HEK293 (cell line): ENCODE measurements around the gene KCNK4.

Experiments
- CTCF ChIA-PET: fragments of 350-600 bp; formaldehyde crosslinking; extraction: SDS; loops from one replicate; lab custom pipeline; 2021; ENCODE audit warnings: antibody characterized with exemption; lab: Yijun Ruan, JAX
- POLR2A ChIA-PET: fragments of 300-600 bp; formaldehyde crosslinking; extraction: SDS; loops from one replicate; lab custom pipeline; 2020; ENCODE audit warnings: antibody characterized with exemption, inconsistent platforms; lab: Yijun Ruan, JAX
- H3K27ac ChIP-seq: fragments of 200-500 bp; sonication (Bioruptor generic); 2 replicates; pipeline ENCODE4 v1.5.1; 2014; ENCODE audit warnings: low read depth, low read length, control low read depth, inconsistent platforms; ENCODE audit errors: extremely low read depth
- H3K36me3 ChIP-seq, 2 experiments: fragments of 200-500 bp in 1 of 2; sonication (Bioruptor generic) in 1 of 2; 1 replicate in 1 of 2; 2 replicates in 1 of 2; pipeline ENCODE4 v1.5.1; 2014 to 2017; ENCODE audit warnings: inconsistent platforms in 2 of 2, low read length in 2 of 2; ENCODE audit not compliant: control insufficient read depth in 2 of 2, insufficient read depth in 1 of 2
- H3K4me1 ChIP-seq: fragments of 200-500 bp; sonication (Bioruptor generic); 2 replicates; pipeline ENCODE4 v1.5.1; 2014; ENCODE audit warnings: mild to moderate bottlenecking, low read length, inconsistent platforms; ENCODE audit not compliant: control insufficient read depth, insufficient read depth
- H3K4me3 ChIP-seq: 2 replicates; pipeline ENCODE4 v1.5.1; 2011; ENCODE audit warnings: low read depth, mild to moderate bottlenecking, control low read depth, low read length, moderate library complexity
- H3K9me3 ChIP-seq: fragments of 200-500 bp; sonication (Bioruptor generic); 2 replicates; pipeline ENCODE4 v1.5.1; 2014; ENCODE audit warnings: low read depth, low read length, inconsistent platforms; ENCODE audit not compliant: control insufficient read depth, insufficient read depth
- BCL11A ChIP-seq: fragments of 450-650 bp; formaldehyde crosslinking; IDR thresholded peaks from 2 replicates; pipeline ENCODE4 v1.5.1; 2016; ENCODE audit warnings: low read depth, missing biosample characterization, missing genetic modification characterization
- EGR2 ChIP-seq: fragments of 450-650 bp; formaldehyde crosslinking; IDR thresholded peaks from 2 replicates; pipeline ENCODE4 v1.5.1; 2016; ENCODE audit warnings: low read depth, missing biosample characterization, missing genetic modification characterization
- GLIS1 ChIP-seq: fragments of 450-650 bp; formaldehyde crosslinking; IDR thresholded peaks from 2 replicates; pipeline ENCODE4 v1.5.1; 2016; ENCODE audit warnings: missing biosample characterization, missing genetic modification characterization
- GLIS2 ChIP-seq: fragments of 450-650 bp; formaldehyde crosslinking; IDR thresholded peaks from 2 replicates; pipeline ENCODE4 v1.5.1; 2016; ENCODE audit warnings: missing biosample characterization, missing genetic modification characterization
- HOXD13 ChIP-seq: sonication (generic); formaldehyde crosslinking; IDR thresholded peaks from 2 replicates; pipeline ENCODE4 v1.8.0; 2022; ENCODE audit warnings: missing genetic modification reagents, borderline replicate concordance
- KLF8 ChIP-seq: fragments of 450-650 bp; formaldehyde crosslinking; IDR thresholded peaks from 2 replicates; pipeline ENCODE4 v1.5.1; 2016; ENCODE audit warnings: missing biosample characterization, missing genetic modification characterization
- KLF9 ChIP-seq: fragments of 450-650 bp; formaldehyde crosslinking; IDR thresholded peaks from 2 replicates; pipeline ENCODE4 v1.5.1; 2016; ENCODE audit warnings: missing biosample characterization, missing genetic modification characterization, low read depth
- SCRT1 ChIP-seq: fragments of 450-650 bp; formaldehyde crosslinking; IDR thresholded peaks from 2 replicates; pipeline ENCODE4 v1.5.1; 2016; ENCODE audit warnings: missing biosample characterization, missing genetic modification characterization, borderline replicate concordance
- TRIM28 ChIP-seq: IDR thresholded peaks from 2 replicates; pipeline ENCODE4 v1.6.1; 2011; ENCODE audit warnings: low read length, control low read depth, borderline replicate concordance
- YY2 ChIP-seq: fragments of 450-650 bp; formaldehyde crosslinking; IDR thresholded peaks from 2 replicates; pipeline ENCODE4 v1.5.1; 2016; ENCODE audit warnings: missing biosample characterization, missing genetic modification characterization
- ZBTB6 ChIP-seq: fragments of 450-650 bp; formaldehyde crosslinking; IDR thresholded peaks from 2 replicates; pipeline ENCODE4 v1.5.1; 2017; ENCODE audit warnings: missing biosample characterization, missing genetic modification characterization
- ZBTB8A ChIP-seq: fragments of 450-650 bp; formaldehyde crosslinking; IDR thresholded peaks from 2 replicates; pipeline ENCODE4 v1.5.1; 2016; ENCODE audit warnings: missing biosample characterization, missing genetic modification characterization
- ZFHX2 ChIP-seq: fragments of 450-650 bp; formaldehyde crosslinking; conservative IDR thresholded peaks from 2 replicates; pipeline ENCODE4 v1.5.1; 2016; ENCODE audit warnings: missing biosample characterization, missing genetic modification characterization
- ZNF121 ChIP-seq: fragments of 450-650 bp; formaldehyde crosslinking; IDR thresholded peaks from 2 replicates; pipeline ENCODE4 v1.5.1; 2016; ENCODE audit warnings: missing biosample characterization, missing genetic modification characterization
- ZNF146 ChIP-seq: fragments of 450-650 bp; formaldehyde crosslinking; IDR thresholded peaks from 2 replicates; pipeline ENCODE4 v1.5.1; 2016; ENCODE audit warnings: missing biosample characterization, missing genetic modification characterization
- ZNF169 ChIP-seq: fragments of 450-650 bp; formaldehyde crosslinking; IDR thresholded peaks from 2 replicates; pipeline ENCODE4 v1.5.1; 2016; ENCODE audit warnings: missing biosample characterization, missing genetic modification characterization
- ZNF202 ChIP-seq: fragments of 450-650 bp; formaldehyde crosslinking; IDR thresholded peaks from 2 replicates; pipeline ENCODE4 v1.5.1; 2016; ENCODE audit warnings: missing biosample characterization, missing genetic modification characterization, borderline replicate concordance
- ZNF214 ChIP-seq: fragments of 450-650 bp; formaldehyde crosslinking; IDR thresholded peaks from 2 replicates; pipeline ENCODE4 v1.5.1; 2017; ENCODE audit warnings: missing biosample characterization, mild to moderate bottlenecking, missing genetic modification characterization, borderline replicate concordance
- ZNF223 ChIP-seq: fragments of 450-650 bp; formaldehyde crosslinking; IDR thresholded peaks from 2 replicates; pipeline ENCODE4 v1.5.1; 2016; ENCODE audit warnings: missing biosample characterization, missing genetic modification characterization
- ZNF302 ChIP-seq: fragments of 450-650 bp; formaldehyde crosslinking; IDR thresholded peaks from 2 replicates; pipeline ENCODE4 v1.5.1; 2016; ENCODE audit warnings: missing biosample characterization, missing genetic modification characterization, low read depth
- ZNF335 ChIP-seq: fragments of 450-650 bp; formaldehyde crosslinking; conservative IDR thresholded peaks from 2 replicates; pipeline ENCODE4 v1.5.1; 2016; ENCODE audit warnings: missing biosample characterization, missing genetic modification characterization
- ZNF398 ChIP-seq: fragments of 450-650 bp; formaldehyde crosslinking; IDR thresholded peaks from 2 replicates; pipeline ENCODE4 v1.5.1; 2017; ENCODE audit warnings: missing biosample characterization, missing genetic modification characterization
- ZNF433 ChIP-seq: fragments of 450-650 bp; formaldehyde crosslinking; IDR thresholded peaks from 2 replicates; pipeline ENCODE4 v1.5.1; 2016; ENCODE audit warnings: missing biosample characterization, missing genetic modification characterization, low read depth
- ZNF510 ChIP-seq: fragments of 450-650 bp; formaldehyde crosslinking; IDR thresholded peaks from 2 replicates; pipeline ENCODE4 v1.5.1; 2018; ENCODE audit warnings: mild to moderate bottlenecking, missing genetic modification characterization, missing biosample characterization; ENCODE audit not compliant: insufficient replicate concordance
- ZNF513 ChIP-seq: fragments of 450-650 bp; IDR thresholded peaks from 2 replicates; pipeline ENCODE4 v1.5.1; 2018; ENCODE audit warnings: missing biosample characterization, missing genetic modification characterization
- ZNF529 ChIP-seq: fragments of 450-650 bp; formaldehyde crosslinking; IDR thresholded peaks from 2 replicates; pipeline ENCODE4 v1.5.1; 2017; ENCODE audit warnings: missing genetic modification characterization, missing biosample characterization; ENCODE audit not compliant: insufficient replicate concordance
- ZNF549 ChIP-seq: fragments of 450-650 bp; IDR thresholded peaks from 2 replicates; pipeline ENCODE4 v1.5.1; 2018; ENCODE audit warnings: missing biosample characterization, missing genetic modification characterization, mild to moderate bottlenecking, inconsistent platforms, moderate library complexity
- ZNF596 ChIP-seq: fragments of 450-650 bp; IDR thresholded peaks from 2 replicates; pipeline ENCODE4 v1.5.0; 2018; ENCODE audit warnings: missing biosample characterization, mild to moderate bottlenecking, missing genetic modification characterization, moderate library complexity
- ZNF664 ChIP-seq: fragments of 450-650 bp; formaldehyde crosslinking; IDR thresholded peaks from 2 replicates; pipeline ENCODE4 v1.5.1; 2016; ENCODE audit warnings: missing biosample characterization, missing genetic modification characterization
- ZNF692 ChIP-seq: fragments of 450-650 bp; formaldehyde crosslinking; IDR thresholded peaks from 2 replicates; pipeline ENCODE4 v1.5.1; 2016; ENCODE audit warnings: missing biosample characterization, missing genetic modification characterization
- ZNF701 ChIP-seq: fragments of 450-650 bp; formaldehyde crosslinking; IDR thresholded peaks from 2 replicates; pipeline ENCODE4 v1.5.1; 2016; ENCODE audit warnings: missing biosample characterization, missing genetic modification characterization
- ZNF785 ChIP-seq: fragments of 450-650 bp; formaldehyde crosslinking; IDR thresholded peaks from 2 replicates; pipeline ENCODE4 v1.5.1; 2016; ENCODE audit warnings: missing biosample characterization, missing genetic modification characterization
- ZNF837 ChIP-seq: fragments of 450-650 bp; formaldehyde crosslinking; IDR thresholded peaks from 2 replicates; pipeline ENCODE4 v1.5.1; 2016; ENCODE audit warnings: missing biosample characterization, missing genetic modification characterization

Gene KCNK4

GRCh38 chr11:64305691-64306562 lies 14.8 kb downstream of the KCNK4 start:
- H3K4me3 ChIP-seq, result peak overlapping the region; percentile 62
- H3K4me1 ChIP-seq, result no peaks in the 10 kb centered on the region
- POLR2A ChIA-PET, result interaction anchor here (0.6 to 3.6 kb wide), 6 partner anchors 12 to 1192 kb away, joined by 3 to 43 read pairs (median 12); partner anchors contain the start of genes NUDT22, PRDX5, STIP1 and TRMT112
- peak overlapping the region; percentile 59; the same call in 1 of the 2 replicates for H3K27ac ChIP-seq
- H3K36me3 ChIP-seq, result peaks cover 0 to 5% of the 10 kb centered on the region in 2 experiments; a peak in 1 of 3 replicates
- CTCF ChIA-PET, result interaction anchor here (0.6 to 5.8 kb wide), 9 partner anchors 24 to 301 kb away, joined by 3 to 63 read pairs (median 3); no protein-coding TSS in a partner anchor
- H3K9me3 ChIP-seq, result no peaks in the 10 kb centered on the region
- no peak for TF ChIP-seq ZBTB6
- no peak for TF ChIP-seq ZNF513 (tag by site-specific recombination)
- TF ChIP-seq ZNF837 (tag by site-specific recombination), result no peak
- TF ChIP-seq ZNF121 (tag by site-specific recombination), result no peak
- TF ChIP-seq GLIS1 (tag by site-specific recombination), result peak; percentile 89
- no peak for TF ChIP-seq ZNF214
- peak; percentile 35; the same call in 1 of the 2 replicates for TF ChIP-seq EGR2
- no peak for TF ChIP-seq TRIM28
- no peak for TF ChIP-seq ZNF433 (tag by site-specific recombination)
- TF ChIP-seq SCRT1 (tag by site-specific recombination), result no peak
- TF ChIP-seq HOXD13 (CRISPR knock-in tag), result no peak
- no peak for TF ChIP-seq ZNF549 (tag by site-specific recombination)
- TF ChIP-seq ZNF202 (tag by site-specific recombination), result no peak
- no peak for TF ChIP-seq ZNF529
- no peak for TF ChIP-seq ZNF302 (tag by site-specific recombination)
- peak; percentile 34; the same call in 1 of the 2 replicates for TF ChIP-seq KLF9 (tag by site-specific recombination)
- TF ChIP-seq ZNF223 (tag by site-specific recombination), result no peak
- TF ChIP-seq ZFHX2 (tag by site-specific recombination), result peak; percentile 35; the same call in 1 of the 2 replicates
- TF ChIP-seq ZNF335 (tag by site-specific recombination), result peak; percentile 70
- no peak for TF ChIP-seq YY2 (tag by site-specific recombination)
- TF ChIP-seq BCL11A, result peak; percentile 71
- TF ChIP-seq GLIS2 (tag by site-specific recombination), result peak; percentile 79
- TF ChIP-seq ZNF510 (tag by site-specific recombination), result no peak
- TF ChIP-seq ZNF398, result peak; percentile 76
- TF ChIP-seq ZNF701 (tag by site-specific recombination), result no peak
- TF ChIP-seq ZBTB8A (tag by site-specific recombination), result 0 out of 2 replicates have a peak, but pooled peaks have one; percentile 11
- TF ChIP-seq ZNF169 (tag by site-specific recombination), result no peak
- no peak for TF ChIP-seq ZNF785 (tag by site-specific recombination)
- peak; percentile 38; the same call in 1 of the 2 replicates for TF ChIP-seq ZNF692 (tag by site-specific recombination)
- TF ChIP-seq ZNF664 (tag by site-specific recombination), result no peak
- TF ChIP-seq ZNF146 (tag by site-specific recombination), result no peak
- TF ChIP-seq KLF8, result no peak
- 0 out of 2 replicates have a peak, but pooled peaks have one; percentile 8 for TF ChIP-seq ZNF596 (tag by site-specific recombination)
